Testis (tissue), 2 donors: Measurements from ENCODE around the gene MRPL41.

Experiments
- CTCF ChIP-seq, 3 experiments: fragments of 450-650 bp in 2 of 3; fragments of 200-600 bp in 1 of 3; sonication (generic) in 1 of 3; IDR thresholded peaks; one replicate each; pipeline ENCODE4 v1.5.1; 2016 to 2019; ENCODE audit warnings: antibody characterized with exemption in 3 of 3, mild to moderate bottlenecking in 2 of 3, moderate library complexity in 1 of 3
- POLR2A ChIP-seq: fragments of 450-650 bp; IDR thresholded peaks from one replicate; pipeline ENCODE4 v1.6.1; 2017; ENCODE audit warnings: antibody characterized with exemption, mild to moderate bottlenecking, moderate library complexity

GRCh38 chr9:137519553-137519952 is 32.1 kb upstream of the MRPL41 start:
- TF ChIP-seq CTCF (IDR thresholded peaks at IDR 0.05) (no peak), POLR2A (no peak)
